Osteocyte (in vitro differentiated cells): ENCODE data around the gene TBCC. TPM values are rescaled to one million over a fixed set of nuclear protein-coding genes. Genes with fewer than 3 reads are reported as not detected.
A peak's percentile ranks its signal among the peaks of the same experiment; 100 is the strongest.
"Not testable (repeated sequence)": the region's sequence is repeated elsewhere in the genome, so short reads cannot be mapped to it uniquely, and the experiment has no call there.

ENCODE experiments used
- DNase-seq: peaks from one replicate; pipeline ENCODE4 v3.0.0; 2021; ENCODE audit warnings: mixed read lengths; ENCODE audit not compliant: unreplicated experiment; ENCODE audit errors: extremely low spot score
- H3K27ac Mint-ChIP-seq: one replicate; pipeline ENCODE4 v1.8.0; 2021; ENCODE audit warnings: mild to moderate bottlenecking, mixed read lengths; ENCODE audit not compliant: unreplicated experiment
- H3K27me3 Mint-ChIP-seq: one replicate; pipeline ENCODE4 v1.8.0; 2021; ENCODE audit warnings: mixed read lengths; ENCODE audit not compliant: unreplicated experiment
- H3K36me3 Mint-ChIP-seq: one replicate; pipeline ENCODE4 v1.8.0; 2021; ENCODE audit warnings: mixed read lengths; ENCODE audit not compliant: unreplicated experiment
- H3K4me1 Mint-ChIP-seq: one replicate; pipeline ENCODE4 v1.8.0; 2021; ENCODE audit warnings: mixed read lengths; ENCODE audit not compliant: unreplicated experiment
- H3K4me3 Mint-ChIP-seq: one replicate; pipeline ENCODE4 v1.8.0; 2021; ENCODE audit warnings: mild to moderate bottlenecking, moderate library complexity, mixed read lengths; ENCODE audit not compliant: unreplicated experiment
- H3K9me3 Mint-ChIP-seq: one replicate; pipeline ENCODE4 v1.8.0; 2021; ENCODE audit warnings: mixed read lengths; ENCODE audit not compliant: unreplicated experiment
- total RNA-seq: library from RNA; stranded (reverse); gene quantifications from 2 replicates; pipeline ENCODE4 v1.2.1, GENCODE V29; 2021
- TF ChIP-seq, protein P1 (sequence below): fragments of 200-600 bp; sonication (generic); IDR thresholded peaks from 2 replicates; pipeline ENCODE4 v1.5.0; 2021; ENCODE audit warnings: antibody characterized with exemption, mild to moderate bottlenecking, moderate library complexity

TBCC gene
- total RNA-seq, 1 donor from 2014 or later: 23.8 TPM

DNA sequence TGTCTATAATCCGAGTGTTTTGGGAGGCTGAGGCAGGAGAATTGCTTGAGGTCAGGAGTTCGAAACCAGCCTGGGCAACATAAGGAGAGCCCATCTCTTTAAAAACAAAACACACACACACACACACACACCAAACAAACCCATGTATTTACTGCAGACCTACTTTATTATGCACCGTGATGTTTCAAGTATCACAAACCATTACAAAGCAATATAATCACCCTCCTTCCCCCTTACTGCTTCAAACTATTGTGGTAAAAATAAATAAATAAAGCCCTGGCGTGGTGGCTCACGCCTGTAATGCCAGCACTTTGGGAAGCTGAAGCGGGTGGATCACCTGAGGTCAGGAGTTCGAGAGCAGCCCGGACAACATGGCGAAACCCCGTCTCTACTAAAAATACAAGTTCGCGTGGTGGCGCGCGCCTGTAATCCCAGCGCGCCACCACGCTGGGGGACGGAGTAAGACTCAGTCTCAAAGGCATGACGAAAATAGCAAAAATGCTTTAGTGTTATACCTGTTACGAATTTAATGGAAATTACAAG is 1.5 kb downstream of the TBCC start:
- Mint-ChIP-seq H3K36me3 (peaks cover 3% of the 10 kb centered on the region), H3K27ac (no peak overlapping the region), H3K4me1 (peaks cover 32% of the 10 kb centered on the region), H3K9me3 (no peaks in the 10 kb centered on the region), H3K4me3 (peak overlapping the region; percentile 100), H3K27me3 (no peaks in the 10 kb centered on the region)
- no peak for DNase-seq
- TF ChIP-seq, protein P1, sequence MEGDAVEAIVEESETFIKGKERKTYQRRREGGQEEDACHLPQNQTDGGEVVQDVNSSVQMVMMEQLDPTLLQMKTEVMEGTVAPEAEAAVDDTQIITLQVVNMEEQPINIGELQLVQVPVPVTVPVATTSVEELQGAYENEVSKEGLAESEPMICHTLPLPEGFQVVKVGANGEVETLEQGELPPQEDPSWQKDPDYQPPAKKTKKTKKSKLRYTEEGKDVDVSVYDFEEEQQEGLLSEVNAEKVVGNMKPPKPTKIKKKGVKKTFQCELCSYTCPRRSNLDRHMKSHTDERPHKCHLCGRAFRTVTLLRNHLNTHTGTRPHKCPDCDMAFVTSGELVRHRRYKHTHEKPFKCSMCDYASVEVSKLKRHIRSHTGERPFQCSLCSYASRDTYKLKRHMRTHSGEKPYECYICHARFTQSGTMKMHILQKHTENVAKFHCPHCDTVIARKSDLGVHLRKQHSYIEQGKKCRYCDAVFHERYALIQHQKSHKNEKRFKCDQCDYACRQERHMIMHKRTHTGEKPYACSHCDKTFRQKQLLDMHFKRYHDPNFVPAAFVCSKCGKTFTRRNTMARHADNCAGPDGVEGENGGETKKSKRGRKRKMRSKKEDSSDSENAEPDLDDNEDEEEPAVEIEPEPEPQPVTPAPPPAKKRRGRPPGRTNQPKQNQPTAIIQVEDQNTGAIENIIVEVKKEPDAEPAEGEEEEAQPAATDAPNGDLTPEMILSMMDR: no peak

DNA sequence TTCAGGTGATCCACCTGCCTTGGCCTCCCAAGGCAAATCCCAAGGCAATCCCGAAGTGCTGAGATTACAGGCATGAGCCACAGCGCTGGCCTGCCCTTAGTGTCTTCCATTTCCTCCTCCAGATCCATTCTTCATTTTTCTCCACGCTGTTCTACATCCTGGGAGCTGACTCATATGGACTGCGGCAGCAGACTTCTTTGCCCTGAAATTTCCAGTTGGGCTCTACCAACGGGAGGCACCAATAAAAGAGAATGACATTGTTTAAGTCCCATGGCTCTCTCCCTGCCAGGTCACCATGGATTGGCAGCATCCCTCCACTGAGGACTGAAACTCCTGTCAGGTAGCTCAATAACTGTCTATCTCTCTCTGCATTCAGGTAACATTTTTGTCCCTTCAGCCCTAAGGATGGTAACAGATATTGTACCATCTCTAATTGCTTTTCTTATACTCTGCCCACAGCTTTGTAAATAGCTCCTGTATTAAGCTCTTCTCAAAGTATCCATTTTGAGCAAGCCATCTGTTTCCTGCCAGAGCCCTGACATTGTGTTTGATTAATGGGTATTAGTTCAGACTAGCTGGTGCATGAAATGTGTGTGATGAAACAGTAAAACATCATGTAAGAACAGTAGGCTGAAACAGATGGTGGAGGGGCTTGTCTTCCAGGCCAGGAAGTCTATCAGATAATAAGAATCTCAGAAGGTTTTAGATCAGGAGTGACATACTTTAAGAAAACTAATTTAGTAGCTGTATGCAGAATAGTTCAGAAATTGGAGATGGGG is 3.6 kb downstream of the TBCC start:
- H3K4me3 Mint-ChIP-seq: peak overlapping the region; percentile 9
- TF ChIP-seq, protein P1: no peak
- peaks cover 14% of the 10 kb centered on the region for H3K4me1 Mint-ChIP-seq
- peaks cover 3% of the 10 kb centered on the region for H3K36me3 Mint-ChIP-seq
- H3K27ac Mint-ChIP-seq: no peak overlapping the region
- no peak for DNase-seq
- H3K9me3 Mint-ChIP-seq: no peaks in the 10 kb centered on the region
- H3K27me3 Mint-ChIP-seq: peaks cover 9% of the 10 kb centered on the region

DNA sequence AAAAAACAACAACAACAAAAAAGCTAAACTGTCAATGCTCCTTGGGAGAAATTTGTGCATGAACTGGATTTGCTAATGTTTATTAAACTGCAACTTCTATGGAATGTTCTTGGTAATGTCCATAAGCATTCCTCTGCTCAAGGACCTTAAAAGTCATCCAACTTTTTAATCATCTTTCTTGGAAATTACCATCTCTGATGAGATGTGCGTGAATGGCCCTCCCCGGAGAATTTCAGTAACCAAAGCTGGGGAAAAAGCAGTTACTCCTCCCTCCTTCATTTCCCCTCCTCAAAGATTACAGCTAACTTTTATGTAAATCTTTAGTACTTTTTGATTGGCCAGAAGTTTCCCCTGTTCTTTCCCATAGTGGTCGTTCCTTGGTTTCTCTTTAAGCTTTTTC is 5.2 kb downstream of the TBCC start:
- no peaks in the 10 kb centered on the region for H3K9me3 Mint-ChIP-seq
- TF ChIP-seq, protein P1: no peak
- H3K27ac Mint-ChIP-seq: no peak overlapping the region
- no peak for DNase-seq
- H3K27me3 Mint-ChIP-seq: peaks cover 9% of the 10 kb centered on the region
- H3K36me3 Mint-ChIP-seq: peaks cover 2% of the 10 kb centered on the region
- H3K4me3 Mint-ChIP-seq: no peak overlapping the region
- peaks cover 12% of the 10 kb centered on the region for H3K4me1 Mint-ChIP-seq

DNA sequence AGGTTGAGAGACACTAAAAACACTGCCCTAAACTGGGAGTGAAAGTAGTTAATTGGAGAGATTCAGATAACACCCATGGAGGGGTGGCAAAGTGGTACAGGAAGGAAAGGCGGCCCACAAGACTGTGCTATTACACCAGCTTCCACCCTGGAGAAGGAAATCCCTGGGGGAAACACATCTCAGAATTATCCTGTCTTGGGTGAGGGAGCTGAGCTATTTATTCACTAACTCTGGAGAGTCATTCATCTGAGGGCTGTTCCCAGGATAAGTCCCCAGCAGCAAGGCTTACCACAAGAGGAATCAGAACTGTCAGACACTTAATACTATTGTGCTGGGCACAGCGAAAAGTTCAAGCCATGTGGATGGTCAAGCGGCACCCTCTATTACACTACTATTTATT is 9.9 kb downstream of the TBCC start:
- no peak overlapping the region for H3K27ac Mint-ChIP-seq
- TF ChIP-seq, protein P1: no peak
- DNase-seq: no peak
- H3K4me1 Mint-ChIP-seq: no peaks in the 10 kb centered on the region
- no peak overlapping the region for H3K4me3 Mint-ChIP-seq
- no peaks in the 10 kb centered on the region for H3K9me3 Mint-ChIP-seq
- peaks cover 9% of the 10 kb centered on the region for H3K27me3 Mint-ChIP-seq
- no peaks in the 10 kb centered on the region for H3K36me3 Mint-ChIP-seq

DNA sequence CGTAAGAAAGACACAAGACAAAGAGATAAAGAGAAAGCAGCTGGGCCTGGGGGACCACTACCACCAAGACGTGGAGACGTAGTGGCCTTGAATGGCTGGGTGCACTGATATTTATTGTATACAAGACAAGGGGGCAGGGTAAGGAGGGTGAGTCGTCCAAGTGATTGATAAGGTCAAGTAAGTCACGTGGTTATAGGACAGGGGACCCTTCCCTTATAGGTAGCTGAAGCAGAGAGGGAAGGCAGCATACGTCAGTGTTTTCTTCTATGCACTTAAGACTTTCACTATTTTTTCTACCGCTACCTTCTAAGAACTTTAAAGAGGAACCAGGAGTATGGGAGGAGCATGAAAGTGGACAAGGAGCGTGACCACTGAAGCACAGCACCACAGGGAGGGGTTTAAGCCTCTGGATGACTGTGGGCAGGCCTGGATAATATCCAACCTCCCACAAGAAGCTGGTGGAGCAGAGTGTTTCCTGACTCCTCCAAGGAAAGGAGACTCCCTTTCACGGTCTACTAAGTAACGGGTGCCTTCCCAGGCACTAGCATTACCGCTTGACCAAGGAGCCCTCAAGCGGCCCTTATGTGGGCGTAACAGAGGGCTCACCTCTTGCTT is 11.9 kb downstream of the TBCC start:
- H3K4me1 Mint-ChIP-seq, DNase-seq, H3K27me3 Mint-ChIP-seq, H3K9me3 Mint-ChIP-seq, H3K27ac Mint-ChIP-seq, H3K36me3 Mint-ChIP-seq, H3K4me3 Mint-ChIP-seq: not testable (repeated sequence)
